HG03175 (cell line): ENCODE results near the gene THRSP.
"Not testable (repeated sequence)": the region's sequence is repeated elsewhere in the genome, so short reads cannot be mapped to it uniquely, and the experiment has no call there.

Experiments used
- ATAC-seq: cut with Tn5 transposase; IDR thresholded peaks from one replicate; pipeline ENCODE4 v1.9.1; 2021; ENCODE audit warnings: mild to moderate bottlenecking, moderate library complexity; ENCODE audit not compliant: unreplicated experiment

Gene THRSP

DNA sequence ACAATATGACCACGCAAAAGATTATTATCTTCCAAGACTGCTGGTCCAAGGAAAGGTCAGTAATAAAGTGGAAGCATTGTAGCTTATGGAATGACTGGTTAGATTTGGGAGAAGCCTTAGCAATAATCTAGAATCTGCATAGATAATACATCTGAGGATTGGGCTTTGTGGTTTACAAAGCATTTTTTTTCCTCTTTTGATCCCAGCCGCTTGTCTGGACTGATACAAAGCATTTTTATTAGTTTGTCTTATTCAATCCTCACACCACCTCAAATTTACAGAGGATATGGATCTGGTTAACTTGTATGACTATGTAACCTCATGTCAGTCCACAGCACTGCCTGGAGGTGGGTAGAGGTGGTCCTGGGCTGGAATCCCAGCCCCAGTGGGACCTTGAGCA, 990 bp upstream of the THRSP start:
- no peak for ATAC-seq

DNA sequence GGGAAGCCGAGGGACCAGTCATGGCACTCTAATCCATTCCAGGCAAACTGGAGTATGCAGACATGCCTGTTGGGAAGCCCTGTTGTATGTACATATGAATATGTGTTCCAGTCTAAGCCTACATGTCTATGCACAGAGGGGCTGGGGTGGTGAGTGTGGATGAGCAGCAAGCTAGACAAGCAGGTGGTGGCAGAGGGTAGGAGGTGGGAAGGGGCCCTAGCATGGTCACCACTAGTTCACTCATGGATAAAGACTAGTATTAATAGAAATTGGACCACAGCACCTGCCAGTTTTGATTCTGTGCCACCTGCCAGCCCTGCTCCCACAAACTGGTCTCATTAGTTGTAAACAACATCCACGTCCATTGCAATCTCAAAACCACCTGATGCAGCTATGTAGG, 1.5 kb downstream of the THRSP start:
- ATAC-seq, result no peak

DNA sequence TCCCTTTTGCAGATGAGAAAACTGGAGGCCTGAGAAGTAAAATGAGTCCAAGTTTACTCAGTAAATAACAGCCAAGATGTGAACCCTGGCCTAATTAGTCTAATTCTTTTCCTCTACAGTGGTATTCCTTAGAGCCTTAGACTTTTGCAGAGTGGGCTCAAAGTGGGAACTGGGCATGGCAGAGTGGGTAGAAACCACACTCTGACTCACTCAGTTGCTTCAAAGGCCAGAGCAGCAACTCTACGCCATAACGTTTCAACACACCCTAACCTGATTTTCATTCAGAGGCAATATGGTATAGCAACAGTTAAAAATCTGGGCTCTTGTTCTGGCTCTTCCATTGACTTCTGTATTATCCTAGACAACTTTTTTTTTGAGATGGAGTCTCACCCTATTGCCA, 2.8 kb downstream of the THRSP start:
- ATAC-seq, result no peak

DNA sequence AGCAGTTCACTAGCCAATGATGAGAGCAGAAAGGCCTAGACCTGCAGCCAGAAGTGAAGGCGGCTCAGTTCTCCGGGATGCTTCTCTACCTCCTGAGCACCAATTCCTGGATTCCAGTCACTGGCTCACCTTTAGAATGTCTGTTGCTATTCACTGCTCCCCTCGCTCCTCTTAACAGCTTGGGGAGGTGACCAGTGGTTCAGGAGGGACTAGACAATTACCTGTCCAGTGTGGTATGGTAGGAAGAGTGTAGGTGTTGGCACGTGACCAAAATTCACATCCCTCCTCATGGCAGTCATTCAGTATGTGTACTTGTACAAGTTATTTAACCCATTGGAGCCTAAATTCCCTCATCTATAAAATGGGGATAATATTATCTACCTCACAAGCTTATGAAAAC, 4.0 kb downstream of the THRSP start:
- no peak for ATAC-seq

DNA sequence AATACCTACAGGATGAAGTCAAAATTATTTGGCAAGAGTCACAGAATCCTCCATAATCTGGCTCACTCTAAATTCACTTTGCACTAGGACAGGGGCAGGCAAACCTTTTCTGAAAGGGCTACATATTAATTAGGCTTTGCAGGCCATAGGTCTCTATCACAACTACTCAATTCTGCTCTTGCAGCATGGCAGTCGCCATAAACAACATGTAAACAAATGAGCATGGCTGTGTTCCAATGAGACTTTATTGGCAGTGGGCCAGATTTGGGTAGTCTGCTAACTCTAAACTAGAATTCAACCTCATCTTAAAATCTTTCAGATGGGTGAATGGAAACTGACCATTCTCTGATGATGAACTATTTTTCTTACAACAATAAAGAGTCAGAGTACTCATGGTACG, 5.8 kb downstream of the THRSP start:
- ATAC-seq, result no peak

DNA sequence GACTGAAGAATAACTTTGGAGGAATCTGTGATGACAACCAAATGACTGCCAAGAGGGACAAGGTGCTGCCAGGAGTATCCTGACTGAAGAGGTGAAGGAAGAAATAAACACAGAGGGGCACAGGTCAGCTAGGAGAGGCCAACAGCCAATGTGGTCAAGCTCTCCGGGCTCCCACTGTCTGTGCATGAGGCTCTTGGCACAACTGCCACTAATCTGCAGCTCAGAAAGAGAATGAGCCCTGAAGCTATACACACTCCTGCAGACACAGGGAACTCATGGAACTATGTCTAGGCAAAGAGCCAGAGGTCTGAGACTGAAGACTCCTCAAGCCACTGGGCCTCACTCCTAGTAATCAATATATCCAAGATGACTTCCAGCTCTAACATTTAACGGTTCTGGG, 7.0 kb downstream of the THRSP start:
- no peak for ATAC-seq

DNA sequence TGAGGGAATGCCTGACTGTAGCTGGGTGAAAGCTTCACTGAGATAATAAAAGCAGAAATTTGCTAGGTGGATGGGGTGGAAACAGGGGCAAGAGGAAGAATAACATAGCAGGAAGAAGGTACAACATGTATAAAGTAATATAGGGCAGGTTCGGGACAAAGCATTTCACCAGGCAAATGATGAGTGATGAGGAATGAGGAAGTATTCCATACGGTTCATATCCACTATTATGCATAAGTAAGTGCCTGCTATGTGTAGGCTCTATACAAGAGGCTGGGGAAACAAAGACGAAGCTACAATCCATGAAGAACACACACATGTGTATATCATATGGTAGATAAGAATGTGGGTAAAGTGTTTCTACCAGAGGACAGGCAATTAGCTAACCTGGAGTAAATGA, 8.1 kb downstream of the THRSP start:
- no peak for ATAC-seq

DNA sequence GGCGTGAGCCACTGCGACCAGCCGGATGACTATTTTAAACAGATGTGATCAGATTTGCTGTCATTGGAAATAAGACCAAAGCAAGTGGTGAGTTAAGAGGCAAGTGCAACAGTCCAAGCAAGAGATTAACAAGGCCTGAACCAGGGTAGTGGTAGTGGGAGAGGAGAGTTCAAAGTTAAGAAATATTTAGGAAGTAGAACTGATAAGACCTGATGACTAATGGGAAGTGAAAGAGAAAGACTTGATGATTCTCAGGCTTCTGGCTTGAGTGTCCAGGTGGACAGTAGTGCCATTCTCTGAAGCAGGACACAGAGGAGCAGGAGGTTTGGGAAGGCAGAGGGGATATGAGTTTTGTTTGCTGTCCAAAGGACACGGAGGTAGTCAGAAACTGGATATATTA, 8.8 kb downstream of the THRSP start:
- ATAC-seq, result no peak

DNA sequence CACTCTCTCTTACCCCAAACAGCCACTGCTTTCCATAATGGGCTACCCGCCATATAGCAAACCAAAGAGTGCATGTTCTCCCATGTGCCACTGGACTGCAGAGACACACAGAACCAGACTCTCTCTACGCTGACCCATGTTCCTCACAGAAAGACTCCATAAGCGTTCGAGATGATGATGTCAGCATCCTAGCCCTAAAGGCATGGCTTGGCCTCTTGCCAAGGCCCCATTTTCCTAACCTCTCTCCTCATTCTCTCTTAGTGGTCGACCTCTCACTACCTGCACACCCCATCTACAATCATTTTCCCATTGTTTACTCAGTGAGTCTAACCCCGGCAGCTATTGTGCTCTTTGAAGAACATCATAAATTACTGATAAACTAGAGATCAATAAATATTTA, 11.1 kb downstream of the THRSP start:
- ATAC-seq, result no peak

DNA sequence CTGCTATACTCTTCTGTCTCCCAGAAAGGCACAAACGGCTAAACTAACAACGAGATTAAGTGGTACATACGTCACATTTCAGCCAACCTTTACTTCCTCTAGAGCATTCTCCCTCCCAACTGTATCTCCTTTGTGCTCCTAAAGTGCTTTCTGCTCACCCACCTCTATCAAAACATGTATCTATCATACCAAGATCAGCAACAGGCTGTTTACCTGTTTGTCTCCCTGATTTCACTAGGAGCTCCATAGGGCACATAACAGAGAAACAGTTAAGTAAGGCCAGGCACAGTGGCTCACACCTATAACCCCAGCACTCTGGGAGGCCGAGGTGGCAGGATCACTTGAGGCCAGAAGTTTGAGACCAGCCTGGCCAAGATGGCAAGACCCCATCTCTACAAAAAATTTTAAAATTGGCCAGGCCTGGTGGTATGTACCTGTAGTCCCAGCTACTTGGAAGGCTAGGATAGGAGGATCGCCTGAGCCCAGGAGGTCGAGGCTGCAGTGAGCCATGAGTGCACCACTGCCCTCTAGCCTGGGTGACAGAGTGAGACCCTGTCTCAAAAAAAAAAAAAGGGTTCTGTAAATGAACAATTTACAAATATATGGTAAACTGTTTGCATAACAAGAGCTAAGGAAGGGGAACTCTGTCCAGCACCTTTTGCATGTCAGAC, 13.2 kb downstream of the THRSP start:
- ATAC-seq, result no peak

DNA sequence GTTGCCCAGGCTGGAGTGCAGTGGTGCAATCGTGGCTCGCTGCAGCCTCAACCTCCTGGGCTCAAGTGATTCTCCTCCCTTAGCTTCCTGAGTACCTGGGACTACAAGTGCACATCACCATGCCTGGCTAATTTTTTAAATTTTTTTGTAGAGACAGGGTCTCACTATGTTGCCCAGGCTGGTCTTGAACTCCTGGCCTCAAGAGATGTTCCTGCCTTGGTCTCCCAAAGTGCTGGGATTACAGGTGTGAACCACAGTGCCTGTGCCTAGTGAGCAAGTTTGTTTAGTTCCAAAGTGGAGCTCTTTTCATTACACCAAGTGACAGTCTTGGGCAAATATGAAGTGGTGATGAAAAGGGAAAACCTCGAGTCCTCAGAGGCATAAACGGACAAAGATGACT, 13.9 kb downstream of the THRSP start:
- ATAC-seq, result not testable (repeated sequence)

DNA sequence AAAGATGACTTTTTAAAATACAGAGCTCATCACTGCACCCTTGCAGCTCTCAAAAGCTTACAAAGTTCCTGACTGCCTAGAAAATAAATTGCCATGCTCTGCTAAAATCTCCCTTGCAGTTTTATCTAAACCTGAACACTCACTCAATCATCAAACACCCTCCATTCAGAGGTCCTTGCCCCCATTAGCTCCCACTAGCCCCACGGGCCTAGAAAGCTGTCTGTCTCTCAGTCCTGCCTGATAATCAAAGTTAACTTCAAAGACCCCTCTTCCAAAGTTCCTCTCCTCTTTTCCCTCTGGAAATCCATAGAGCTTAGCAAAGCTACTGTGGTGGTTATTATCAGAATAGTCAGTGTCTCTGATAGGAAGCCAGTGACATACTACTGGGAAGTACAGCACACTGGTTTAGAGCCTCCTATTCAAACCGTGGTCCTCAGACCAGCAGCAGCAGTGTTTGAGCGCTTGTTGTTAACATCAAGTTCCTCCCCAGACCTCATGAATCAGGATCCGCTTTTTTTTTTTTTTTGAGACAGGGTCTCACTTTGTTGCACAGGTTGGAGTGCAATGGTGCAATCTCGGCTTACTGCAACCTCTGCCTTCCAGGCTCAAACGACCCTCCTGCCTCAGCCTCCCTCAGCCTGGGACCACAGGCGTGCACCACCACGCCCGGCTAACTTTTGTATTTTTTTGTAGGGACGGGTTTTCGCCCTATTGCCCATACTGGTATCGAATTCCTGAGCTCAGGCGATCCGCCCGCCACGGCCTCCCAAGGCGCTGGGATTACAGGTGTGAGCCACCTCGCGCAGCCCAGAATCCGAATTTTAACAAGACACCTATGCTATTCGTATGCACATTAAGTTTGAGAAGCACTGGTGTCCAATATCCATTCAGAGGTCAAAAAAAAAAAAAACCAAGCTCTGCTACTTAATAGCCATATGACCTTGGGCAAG, 14.8 kb downstream of the THRSP start:
- ATAC-seq, result no peak

DNA sequence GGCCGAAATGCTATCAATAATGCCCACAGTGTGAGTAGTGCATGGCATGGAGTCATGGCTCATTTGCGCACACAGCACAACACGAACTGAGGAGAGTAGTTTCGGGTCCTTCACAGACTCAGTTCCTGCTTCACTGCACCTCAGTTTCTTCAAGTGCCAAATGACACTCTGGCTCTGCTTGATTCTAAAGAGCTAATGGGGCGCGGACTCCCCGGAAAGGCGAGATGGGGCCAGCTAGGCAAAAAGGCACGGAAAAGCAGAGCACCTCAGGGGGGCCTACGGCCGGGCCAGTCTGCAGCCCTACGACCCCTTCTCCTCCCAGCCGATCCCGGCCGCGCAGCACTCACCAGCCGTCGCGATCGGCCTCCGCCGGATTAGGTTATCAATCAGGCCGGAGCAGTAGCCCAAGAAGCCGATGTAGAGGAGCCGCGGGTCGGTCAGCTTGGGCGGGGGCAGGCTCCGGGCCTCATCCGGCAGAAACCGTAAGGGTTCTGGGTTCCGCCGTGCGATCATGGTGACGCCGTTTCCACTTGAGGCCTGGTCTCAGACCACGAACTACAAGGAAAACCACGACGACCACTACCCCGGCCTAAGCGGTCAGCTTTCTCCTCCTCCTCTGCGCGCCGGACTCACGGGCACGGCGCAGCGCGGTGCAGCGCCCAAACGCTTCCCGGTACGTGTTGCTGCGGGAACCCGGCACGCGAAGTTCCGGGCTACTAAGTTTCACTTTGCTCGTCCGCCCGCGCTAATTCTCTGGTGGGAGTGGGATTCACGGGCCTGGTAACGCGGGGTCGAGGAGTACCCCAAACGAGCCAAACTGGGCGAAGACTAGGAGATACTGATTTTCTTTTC, 15.8 kb downstream of the THRSP start, which contains the start of gene NDUFC2:
Gene NDUFC2, minus strand, starts transcription at position 631 of the 852 bp plus-strand sequence. Its CDS starts 118 bp downstream, at position 513.
- peak; percentile 74 for ATAC-seq

DNA sequence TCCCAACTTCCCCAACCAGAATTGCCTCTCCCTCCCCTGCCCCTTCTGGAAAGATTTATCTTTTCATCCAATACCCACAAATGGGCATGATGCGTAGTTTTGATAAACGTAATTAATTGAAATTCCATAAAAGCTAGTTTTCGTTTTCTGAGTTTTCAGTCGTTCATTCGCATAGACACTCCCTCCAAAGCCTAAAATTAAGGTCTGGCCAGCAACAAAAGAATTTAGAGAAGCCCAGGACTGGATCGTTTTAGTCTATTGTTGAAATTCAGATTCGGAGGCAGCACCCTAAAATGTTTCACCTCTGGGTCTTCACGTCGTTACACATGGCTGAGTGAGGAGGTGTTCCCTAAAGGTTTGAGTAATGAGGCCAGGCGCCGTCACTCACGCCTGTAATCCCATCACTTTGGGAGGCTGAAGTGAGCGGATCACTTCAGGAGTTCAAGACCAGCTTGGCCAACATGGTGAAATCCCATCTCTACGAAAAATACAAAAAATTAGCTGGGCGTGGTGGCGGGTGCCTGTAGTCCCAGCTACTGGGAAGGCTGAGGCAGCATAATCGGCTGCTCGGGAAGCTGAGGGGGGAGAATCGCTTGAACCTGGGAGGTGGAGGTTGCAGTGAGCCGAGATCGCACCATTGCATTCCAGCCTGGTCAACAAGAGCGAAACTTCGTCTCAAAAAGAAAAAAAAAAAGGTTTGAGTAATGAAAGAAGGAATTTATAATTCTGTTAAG, 16.6 kb downstream of the THRSP start:
- no peak for ATAC-seq

DNA sequence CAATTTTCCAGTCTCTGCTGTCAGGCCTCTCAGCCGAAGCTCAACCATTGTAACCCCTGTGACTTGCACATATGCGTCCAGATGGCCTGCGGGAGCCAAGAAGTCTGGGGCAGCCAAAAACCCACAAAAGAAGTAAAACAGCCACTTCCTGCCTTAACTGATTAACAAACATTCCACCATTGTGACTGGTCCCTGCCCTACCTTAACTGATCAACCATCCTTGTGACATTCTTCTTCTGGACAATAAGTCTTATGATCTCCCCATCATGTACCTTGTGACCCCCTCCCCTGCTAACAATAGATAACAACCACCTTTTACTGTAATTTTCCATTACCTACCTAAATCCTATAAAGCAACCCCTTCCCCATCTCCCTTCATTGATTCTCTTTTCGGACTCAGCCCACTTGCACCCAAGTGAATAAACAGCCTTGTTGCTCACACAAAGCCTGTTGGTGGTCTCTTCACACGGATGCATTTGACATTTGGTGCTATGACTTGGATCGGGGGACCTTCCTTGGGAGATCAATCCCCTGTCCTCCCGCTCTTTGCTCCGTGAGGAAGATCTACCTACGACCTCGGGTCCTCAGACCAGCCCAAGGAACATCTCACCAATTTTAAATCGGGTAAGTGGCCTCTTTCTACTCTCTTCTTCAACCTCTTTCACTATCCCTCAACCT, 17.3 kb downstream of the THRSP start:
- ATAC-seq, result no peak

DNA sequence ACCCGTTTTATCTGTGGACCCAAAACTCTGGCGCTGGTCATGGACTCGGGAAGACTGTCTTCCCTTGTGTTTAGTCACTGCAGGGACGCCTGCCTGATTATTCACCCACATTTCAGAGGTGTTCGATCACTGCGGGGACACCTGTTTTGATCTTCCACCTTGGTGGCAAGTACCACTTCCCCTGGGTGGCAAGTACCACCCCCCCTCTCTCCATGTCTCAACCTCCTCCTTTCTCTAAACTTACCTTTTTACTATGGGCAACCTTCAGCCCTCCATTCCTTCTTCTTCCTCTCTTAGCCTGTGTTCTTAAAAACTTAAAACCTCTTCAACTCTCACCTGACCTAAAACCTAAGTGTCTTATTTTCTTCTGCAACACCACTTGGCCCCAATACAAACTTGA, 17.9 kb downstream of the THRSP start:
- ATAC-seq, result no peak

DNA sequence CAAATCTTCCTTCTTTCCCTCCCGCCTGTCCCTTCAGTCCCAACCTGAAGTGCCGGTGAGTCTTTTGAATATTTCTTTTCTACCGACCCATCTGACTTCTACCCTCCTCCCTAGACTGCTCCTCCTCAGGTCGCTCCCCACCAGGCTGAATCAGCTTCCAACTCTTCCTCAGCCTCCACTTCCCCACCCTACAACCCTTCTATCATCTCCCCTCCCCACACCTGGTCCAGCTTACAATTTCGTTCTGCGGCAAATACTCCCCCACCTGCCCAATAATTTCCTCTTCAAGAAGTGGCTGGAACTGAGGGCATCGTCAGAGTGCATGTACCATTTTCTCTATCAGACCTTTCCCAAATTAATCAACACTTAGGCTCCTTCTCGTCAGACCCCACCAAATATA, 18.5 kb downstream of the THRSP start:
- no peak for ATAC-seq

DNA sequence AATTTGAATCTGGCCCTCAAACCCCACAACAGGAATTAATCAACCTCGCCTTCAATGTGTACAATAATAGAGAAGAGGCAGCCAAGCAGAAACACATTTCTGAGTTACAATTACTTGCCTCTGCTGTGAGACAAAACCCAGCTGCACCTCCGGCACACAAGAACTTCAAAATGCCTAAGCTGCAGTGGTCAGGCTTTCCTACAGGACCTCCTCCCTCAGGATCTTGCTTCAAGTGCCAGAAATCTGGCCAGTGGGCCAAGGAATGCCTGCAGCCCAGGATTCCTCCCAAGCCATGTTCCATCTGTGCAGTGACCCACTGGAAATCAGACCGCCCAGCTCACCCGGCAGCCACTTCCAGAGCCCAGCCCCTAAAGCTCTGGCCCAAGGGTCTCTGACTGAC, 19.4 kb downstream of the THRSP start:
- no peak for ATAC-seq

DNA sequence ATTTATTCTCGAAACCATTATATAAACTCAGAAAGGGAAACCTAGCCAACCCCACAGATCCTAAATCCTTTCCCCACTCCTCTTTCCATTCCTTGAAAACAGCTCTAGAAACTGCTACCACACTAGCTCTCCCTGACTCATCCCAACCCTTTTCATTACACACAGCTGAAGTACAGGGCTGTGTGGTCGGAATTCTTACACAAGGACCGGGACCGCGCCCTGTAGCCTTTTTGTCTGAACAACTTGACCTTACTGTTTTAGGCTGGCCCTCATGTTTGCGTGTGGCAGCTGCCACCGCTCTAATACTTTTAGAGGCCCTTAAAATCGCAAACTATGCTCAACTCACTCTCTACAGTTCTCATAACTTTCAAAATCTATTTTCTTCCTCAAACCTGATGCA, 20.8 kb downstream of the THRSP start:
- not testable (repeated sequence) for ATAC-seq

DNA sequence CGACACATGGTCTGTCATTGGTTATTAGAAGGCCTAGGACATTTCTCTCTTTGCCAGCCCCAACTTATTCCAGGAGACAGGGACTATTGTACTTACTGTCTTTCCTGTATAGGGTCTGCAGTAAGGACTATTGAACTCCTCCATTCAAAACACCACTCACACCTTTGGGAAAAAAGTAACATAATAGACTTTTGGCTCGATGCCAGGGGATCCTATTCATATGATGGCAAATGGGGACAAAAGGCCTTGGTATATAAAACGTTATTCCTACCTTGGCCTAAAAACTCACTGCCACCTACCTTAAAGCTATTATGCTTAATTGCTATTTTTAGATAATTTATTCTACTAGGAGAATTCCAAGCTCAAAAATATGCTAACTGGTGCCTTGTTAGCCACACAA, 22.3 kb downstream of the THRSP start:
- no peak for ATAC-seq
